Heart right ventricle (tissue), 16 donors: ENCODE measurements around the gene KIF18A. TPM values are rescaled to one million over a fixed set of nuclear protein-coding genes. Genes with fewer than 3 reads are reported as not detected.

ENCODE experiments used
- ATAC-seq, 8 donors: fragments of 200-7000 bp; cut with Tn5 transposase; one replicate each; pipeline ENCODE4 v1.9.1; 2020; ENCODE audit warnings: mild to moderate bottlenecking in 8 of 8, moderate library complexity in 8 of 8, moderate number of reproducible peaks in 1 of 8
- DNase-seq, 2 donors: peaks; one replicate each; pipeline ENCODE4 v3.0.0-alpha.2; 2020
- H3K27ac ChIP-seq, 10 donors: fragments of 200-600 bp; sonication (generic) in 2 of 10; one replicate each; pipeline versions ENCODE4 v1.5.0 to v1.8.0; 2020 to 2022; ENCODE audit warnings: mild to moderate bottlenecking in 3 of 10
- H3K27me3 ChIP-seq, 7 donors: fragments of 200-600 bp; one replicate each; pipeline ENCODE4 v1.8.0; 2021 to 2022; ENCODE audit warnings: mild to moderate bottlenecking in 2 of 7
- H3K36me3 ChIP-seq, 9 donors: fragments of 200-600 bp; sonication (generic) in 1 of 9; one replicate each; pipeline versions ENCODE4 v1.5.0 to v1.8.0; 2020 to 2022; ENCODE audit warnings: mild to moderate bottlenecking in 2 of 9
- H3K4me1 ChIP-seq, 9 donors: fragments of 200-600 bp; sonication (generic) in 1 of 9; one replicate each; pipeline versions ENCODE4 v1.5.0 to v1.8.0; 2020 to 2022; ENCODE audit warnings: mild to moderate bottlenecking in 4 of 9
- H3K4me3 ChIP-seq, 10 donors: fragments of 200-600 bp; sonication (generic) in 2 of 10; one replicate each; pipeline versions ENCODE4 v1.5.0 to v1.8.0; 2020 to 2022; ENCODE audit warnings: mild to moderate bottlenecking in 7 of 10, moderate library complexity in 2 of 10
- H3K9me3 ChIP-seq, 11 donors: fragments of 200-600 bp in 10 of 11; sonication (generic) in 2 of 11; one replicate each; pipeline versions ENCODE4 v1.5.0 to v1.8.0; 2013 to 2022; ENCODE audit warnings: mild to moderate bottlenecking in 2 of 11, control low read depth in 1 of 11, moderate library complexity in 1 of 11
- WGBS, 2 donors: extraction: QIAGEN DNeasy Blood & Tissue Kit; methylation state at CpG; one replicate each; pipeline ENCODE4 v1.1.7; 2013; ENCODE audit warnings: inconsistent platforms in 1 of 2; 5-methylcytosine and 5-hydroxymethylcytosine counted together
- intact Hi-C, 10 donors: fragments of 100-400 bp; cut with DNase I; formaldehyde crosslinking; loops; one replicate each; pipeline versions ENCODE4 v1.11.1 to v1.14.2; 2022
- polyA plus RNA-seq, 2 donors: library from polyadenylated mRNA; stranded (reverse); fragments of 200-250 nt; gene quantifications; one replicate each; pipeline ENCODE4 v1.2.3, GENCODE V29; 2013
- total RNA-seq, 10 donors: library from RNA; stranded (reverse); fragmentation: NEBNext Ultra II Directional in 3 of 10; extraction: Animal tissue kit (Norgen Biotek cat#: 25700) in 3 of 10; gene quantifications; one replicate each; pipeline versions ENCODE4 v1.2.1 to v1.2.4, GENCODE V29; 2021 to 2023
- TF ChIP-seq, protein P1 (sequence below), 9 donors: fragments of 200-600 bp; sonication (generic) in 2 of 9; IDR thresholded peaks; one replicate each; pipeline versions ENCODE4 v1.5.0 to v1.8.0; 2021 to 2022; ENCODE audit warnings: antibody characterized with exemption in 9 of 9, mild to moderate bottlenecking in 5 of 9, moderate library complexity in 1 of 9
- donor health status: Arrhythmogenic right ventricular cardiomyopathy.
- donor health status: ischemic (EF 13 %, LVEDD 7.1; RV severe dilation, severe dysfunction).
- donor health status: healthy with polysubstance abuse.
- donor health status: DM: no; HTN: yes; CAD: no.
- donor health status: DM: no; HTN: no; CAD: no.
- donor health status: ischemic (EF 25% LVEDD 6.9; RV normal size, moderate dysfunction).
- donor health status: ischemic (EF 25% LVEDD 5.7; RV mildly dilated, moderate dysfunction).
- donor health status: healthy.
- donor health status: DM: yes; HTN: yes; CAD: no.
- donor health status: Ischemic cardiomyopathy.
- donor health status: ischemic (EF 35%, LVEDD 5.7; RV mildly dilated, moderate dysfunction).
- donor health status: nonischemic (EF 11% LVEDD 7.7; RV severe dilation, severe dysfunction).
- donor health status: DM: yes; HTN: yes; CAD: no.
- donor health status: PGD.
- donor health status: ischemic (EF 29% LVEDD 5.4; RV normal size, mild dysfunction).
- donor health status: nonischemic (EF 23%, LVEDD 6.1; RV moderate dilation, normal function).

Gene KIF18A
- total and polyA plus RNA-seq, 12 donors = 0.06 to 1.3 (median 0.17) TPM; not detected in 2

GRCh38 chr11:28083118-28083517, 24.8 kb downstream of the KIF18A start:
- Histone ChIP-seq H3K4me3 (no peak overlapping the region), H3K36me3 (peaks cover 0 to 9% (median 0%) of the 10 kb centered on the region in 9 donors), H3K9me3 (no peaks in the 10 kb centered on the region), H3K27me3 (no peaks in the 10 kb centered on the region), H3K27ac (no peak overlapping the region), H3K4me1 (no peaks in the 10 kb centered on the region)
- WGBS, 2 donors = 100% methylated on average over 1 of the region's 1 CpG
- TF ChIP-seq, protein P1, sequence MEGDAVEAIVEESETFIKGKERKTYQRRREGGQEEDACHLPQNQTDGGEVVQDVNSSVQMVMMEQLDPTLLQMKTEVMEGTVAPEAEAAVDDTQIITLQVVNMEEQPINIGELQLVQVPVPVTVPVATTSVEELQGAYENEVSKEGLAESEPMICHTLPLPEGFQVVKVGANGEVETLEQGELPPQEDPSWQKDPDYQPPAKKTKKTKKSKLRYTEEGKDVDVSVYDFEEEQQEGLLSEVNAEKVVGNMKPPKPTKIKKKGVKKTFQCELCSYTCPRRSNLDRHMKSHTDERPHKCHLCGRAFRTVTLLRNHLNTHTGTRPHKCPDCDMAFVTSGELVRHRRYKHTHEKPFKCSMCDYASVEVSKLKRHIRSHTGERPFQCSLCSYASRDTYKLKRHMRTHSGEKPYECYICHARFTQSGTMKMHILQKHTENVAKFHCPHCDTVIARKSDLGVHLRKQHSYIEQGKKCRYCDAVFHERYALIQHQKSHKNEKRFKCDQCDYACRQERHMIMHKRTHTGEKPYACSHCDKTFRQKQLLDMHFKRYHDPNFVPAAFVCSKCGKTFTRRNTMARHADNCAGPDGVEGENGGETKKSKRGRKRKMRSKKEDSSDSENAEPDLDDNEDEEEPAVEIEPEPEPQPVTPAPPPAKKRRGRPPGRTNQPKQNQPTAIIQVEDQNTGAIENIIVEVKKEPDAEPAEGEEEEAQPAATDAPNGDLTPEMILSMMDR (IDR thresholded peaks at IDR 0.05) = no peak
- no peak for DNase-seq
- ATAC-seq = no peak
- intact Hi-C loops = no loop called here

GRCh38 chr11:28077521-28077920, 30.4 kb downstream of the KIF18A start:
- ATAC-seq (no peak), DNase-seq (no peak)
- TF ChIP-seq, protein P1 (IDR thresholded peaks at IDR 0.05) = no peak
- no peak overlapping the region for H3K27ac ChIP-seq
- peaks cover 0 to 15% (median 0%) of the 10 kb centered on the region in 9 donors for H3K36me3 ChIP-seq
- H3K4me1 ChIP-seq = no peaks in the 10 kb centered on the region
- H3K9me3 ChIP-seq = no peaks in the 10 kb centered on the region
- intact Hi-C loops = no loop called here
- no peaks in the 10 kb centered on the region for H3K27me3 ChIP-seq
- WGBS, 2 donors = 91 to 94% methylated on average over 3 of the region's 3 CpGs
- H3K4me3 ChIP-seq = no peak overlapping the region

- ATAC-seq = no peak
- no peak for DNase-seq
- H3K27ac ChIP-seq = no peak overlapping the region
- intact Hi-C loops = no loop called here
- no peaks in the 10 kb centered on the region for H3K9me3 ChIP-seq
- peaks cover 0 to 8% (median 0%) of the 10 kb centered on the region in 9 donors for H3K4me1 ChIP-seq
- H3K36me3 ChIP-seq = peaks cover 0 to 6% (median 0%) of the 10 kb centered on the region in 9 donors
- TF ChIP-seq, protein P1 (IDR thresholded peaks at IDR 0.05) = no peak
- no peaks in the 10 kb centered on the region for H3K27me3 ChIP-seq
- no peak overlapping the region for H3K4me3 ChIP-seq
- 21 to 32% methylated on average over 2 of the region's 2 CpGs for WGBS, 2 donors
Observed at GRCh38 chr11:28072321-28072720, 35.6 kb downstream of the KIF18A start.

- 100% methylated on average over 1 of the region's 1 CpG for WGBS, 2 donors
- intact Hi-C loops = no loop called here
- no peak overlapping the region for H3K27ac ChIP-seq
- no peaks in the 10 kb centered on the region for H3K9me3 ChIP-seq
- TF ChIP-seq, protein P1 (IDR thresholded peaks at IDR 0.05) = no peak
- ATAC-seq (no peak), DNase-seq (no peak)
- H3K27me3 ChIP-seq = no peaks in the 10 kb centered on the region
- H3K4me3 ChIP-seq = no peak overlapping the region
- H3K4me1 ChIP-seq = peaks cover 0 to 8% (median 0%) of the 10 kb centered on the region in 9 donors
- H3K36me3 ChIP-seq = peaks cover 0 to 3% (median 0%) of the 10 kb centered on the region in 9 donors
Observed at GRCh38 chr11:28071305-28071704, 36.7 kb downstream of the KIF18A start.
